GM21576 (cell line): ENCODE results near the gene MAP3K1.
"Not testable (repeated sequence)": the region's sequence is repeated elsewhere in the genome, so short reads cannot be mapped to it uniquely, and the experiment has no call there.

Source experiments
- ATAC-seq: cut with Tn5 transposase; IDR thresholded peaks from one replicate; pipeline ENCODE4 v1.9.1; 2021; ENCODE audit warnings: mild to moderate bottlenecking, moderate library complexity; ENCODE audit not compliant: unreplicated experiment

The MAP3K1 gene

DNA sequence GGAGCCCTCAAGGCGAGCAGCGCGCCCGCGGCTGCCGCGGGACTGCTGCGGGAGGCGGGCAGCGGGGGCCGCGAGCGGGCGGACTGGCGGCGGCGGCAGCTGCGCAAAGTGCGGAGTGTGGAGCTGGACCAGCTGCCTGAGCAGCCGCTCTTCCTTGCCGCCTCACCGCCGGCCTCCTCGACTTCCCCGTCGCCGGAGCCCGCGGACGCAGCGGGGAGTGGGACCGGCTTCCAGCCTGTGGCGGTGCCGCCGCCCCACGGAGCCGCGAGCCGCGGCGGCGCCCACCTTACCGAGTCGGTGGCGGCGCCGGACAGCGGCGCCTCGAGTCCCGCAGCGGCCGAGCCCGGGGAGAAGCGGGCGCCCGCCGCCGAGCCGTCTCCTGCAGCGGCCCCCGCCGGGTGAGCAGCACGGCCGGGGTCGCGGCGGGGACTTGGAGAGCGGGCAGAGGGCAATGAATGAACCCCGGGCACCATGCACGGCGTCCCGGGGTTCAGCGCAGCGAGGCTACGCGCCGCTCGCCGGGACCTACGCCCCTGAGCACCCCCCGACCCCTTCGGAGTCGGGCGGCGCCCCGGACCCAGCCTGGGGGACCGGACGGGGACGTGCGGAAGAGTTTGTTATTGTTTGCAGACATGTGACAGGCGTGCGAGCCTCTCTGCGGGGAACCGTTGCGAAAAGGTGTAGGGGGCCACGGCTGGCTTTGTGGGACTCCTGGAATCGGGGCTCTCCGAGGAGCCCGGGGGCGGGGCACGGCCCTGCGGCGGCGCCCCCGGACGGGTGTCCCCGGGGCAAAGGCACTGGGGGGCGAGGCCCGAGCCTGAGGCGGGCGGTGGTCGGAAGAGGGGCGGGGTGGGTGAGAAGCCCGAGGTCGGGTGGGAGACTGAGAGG, 553 bp downstream of the MAP3K1 start:
- peak; percentile 33 for ATAC-seq

DNA sequence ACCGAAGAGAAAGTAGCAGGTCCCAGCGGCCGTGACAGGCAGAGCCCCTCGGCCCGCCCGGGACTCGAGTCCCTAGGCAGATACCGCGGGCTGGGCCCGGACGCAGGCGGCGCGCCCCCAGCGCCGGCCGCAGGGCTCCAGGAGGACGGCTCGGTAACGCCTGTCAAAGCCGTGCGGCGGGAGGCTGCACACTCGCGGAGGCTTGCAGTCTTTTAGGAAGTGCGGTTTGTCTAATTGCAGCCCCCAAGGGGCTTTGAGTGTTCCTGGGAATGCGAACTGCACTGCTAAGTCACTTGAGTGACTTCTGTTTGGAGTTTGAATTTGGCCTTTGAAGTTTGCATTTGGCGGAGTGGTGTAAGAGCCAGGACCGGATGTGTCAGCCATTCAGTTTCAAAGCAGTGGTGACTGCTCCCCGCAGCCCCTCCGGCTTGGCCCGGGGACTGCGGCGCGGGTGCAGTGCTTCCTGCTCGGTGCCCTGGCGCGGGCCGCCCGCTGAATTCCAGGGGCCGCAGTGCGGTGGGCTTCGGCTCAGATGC, 1.3 kb downstream of the MAP3K1 start:
- peak; percentile 45 for ATAC-seq

DNA sequence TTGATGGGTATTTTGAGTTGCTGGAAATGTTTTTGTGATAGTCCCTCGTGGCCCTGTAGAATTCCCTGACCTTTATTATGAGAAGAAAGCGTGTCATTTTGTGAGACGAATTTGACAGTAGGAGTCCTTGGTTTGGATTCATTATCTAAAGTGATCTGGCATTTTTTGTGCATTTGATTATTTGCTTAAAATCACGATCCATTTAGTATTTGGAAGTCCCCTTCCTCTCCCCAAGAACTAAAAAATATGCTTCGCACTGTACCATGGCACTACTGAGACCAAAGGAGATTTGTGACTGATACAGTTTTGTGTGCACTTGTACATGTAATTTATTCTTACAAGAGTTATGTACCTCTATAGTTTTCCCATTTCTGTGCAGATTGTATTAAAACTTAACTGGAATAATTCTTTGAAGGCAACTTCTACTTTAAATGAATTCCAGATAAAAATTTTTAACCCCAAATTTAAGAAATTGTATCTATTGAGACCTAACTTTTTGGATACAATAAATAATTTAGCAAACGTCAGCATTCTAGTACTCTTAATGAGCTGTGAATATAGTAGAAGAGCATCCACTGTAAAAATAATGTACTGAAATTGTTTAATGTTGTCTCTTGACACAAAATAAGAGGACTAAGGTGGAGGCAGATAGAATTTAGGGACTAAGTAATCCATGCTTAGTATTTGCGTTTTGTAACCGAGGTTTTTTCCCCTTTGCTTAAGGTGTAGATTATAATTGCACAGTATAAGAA, 2.1 kb downstream of the MAP3K1 start:
- ATAC-seq: no peak

DNA sequence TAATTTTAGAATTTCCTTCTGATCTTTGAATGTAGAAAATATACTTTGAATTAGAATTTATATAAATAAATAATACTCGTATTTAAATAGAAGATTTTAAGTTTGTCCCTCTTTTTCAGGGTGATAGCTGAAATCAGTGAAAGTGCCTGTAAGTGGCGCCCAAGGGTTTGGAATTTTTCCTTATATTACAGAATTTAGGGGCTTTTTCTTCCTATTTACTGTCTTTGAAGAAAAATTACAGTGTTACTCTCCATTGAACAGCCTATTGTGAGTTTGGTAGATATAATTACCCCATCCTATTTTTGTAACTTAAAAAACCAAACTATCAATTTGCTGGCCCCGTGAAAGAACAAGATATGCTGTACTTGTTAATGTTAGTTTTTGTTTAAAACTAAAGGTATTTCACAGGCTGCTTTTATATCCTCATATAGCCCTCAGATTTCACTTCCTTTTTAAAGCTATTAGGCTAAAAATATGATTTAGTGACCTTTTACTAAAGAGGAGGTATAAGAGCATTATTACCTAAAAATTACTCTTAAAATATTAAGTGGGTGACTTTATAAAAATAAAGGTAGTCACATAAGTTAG, 3.2 kb downstream of the MAP3K1 start:
- no peak for ATAC-seq

DNA sequence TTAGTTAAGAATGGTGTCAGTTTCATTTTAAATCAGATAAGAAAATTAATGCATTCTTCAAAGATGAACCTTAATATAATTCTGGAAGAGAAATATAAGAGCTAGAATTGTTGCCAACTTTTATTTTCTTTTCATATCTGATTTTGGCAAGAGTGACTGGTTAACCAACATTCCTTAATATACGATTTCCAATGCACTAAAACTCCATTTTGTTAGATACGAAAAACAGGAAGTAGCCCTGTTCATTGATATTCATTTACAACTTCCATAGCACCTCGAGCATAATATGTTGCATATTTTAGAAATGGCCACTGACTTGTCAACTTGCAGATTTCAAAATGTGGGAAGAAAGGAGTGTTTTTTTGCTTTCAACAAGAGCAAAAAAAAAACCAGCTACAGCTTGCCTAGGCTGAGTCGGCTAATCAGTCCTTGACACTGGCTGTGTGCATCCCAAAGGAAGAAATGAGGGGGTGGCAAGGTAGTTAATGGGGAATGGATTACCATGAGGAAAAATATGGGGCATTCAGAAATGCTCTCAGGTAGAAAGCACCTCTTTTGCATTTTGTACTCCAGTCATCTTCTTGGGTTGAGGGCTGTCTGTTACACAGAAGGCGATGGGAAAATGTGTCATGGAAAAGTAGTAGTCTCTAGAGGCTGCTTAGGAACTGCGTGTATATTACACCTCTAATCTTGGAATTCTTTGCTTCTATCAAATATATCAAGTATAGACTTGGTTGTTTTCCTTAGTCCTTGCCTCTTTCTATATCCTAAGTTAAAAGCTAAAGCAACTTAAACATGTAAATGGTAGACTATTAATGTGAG, 3.9 kb downstream of the MAP3K1 start:
- ATAC-seq: no peak

DNA sequence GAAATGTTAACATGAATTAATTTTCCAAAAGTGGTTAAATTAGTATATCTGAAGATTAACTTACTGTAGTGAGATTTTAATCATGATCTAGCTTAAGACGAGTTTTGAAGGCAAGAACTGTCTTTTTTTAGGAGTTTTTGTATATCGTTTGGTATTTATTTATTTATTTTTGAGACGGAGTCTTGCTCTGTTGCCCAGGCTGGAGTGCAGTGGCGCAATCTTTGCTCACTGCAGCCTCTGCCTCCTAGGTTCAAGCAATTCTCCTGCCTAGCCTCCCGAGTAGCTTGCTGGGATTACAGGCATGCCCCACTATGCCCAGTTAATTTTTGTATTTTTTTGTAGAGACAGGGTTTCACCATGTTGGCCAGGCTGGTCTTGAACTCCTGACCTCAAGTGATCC, 6.5 kb downstream of the MAP3K1 start:
- not testable (repeated sequence) for ATAC-seq

DNA sequence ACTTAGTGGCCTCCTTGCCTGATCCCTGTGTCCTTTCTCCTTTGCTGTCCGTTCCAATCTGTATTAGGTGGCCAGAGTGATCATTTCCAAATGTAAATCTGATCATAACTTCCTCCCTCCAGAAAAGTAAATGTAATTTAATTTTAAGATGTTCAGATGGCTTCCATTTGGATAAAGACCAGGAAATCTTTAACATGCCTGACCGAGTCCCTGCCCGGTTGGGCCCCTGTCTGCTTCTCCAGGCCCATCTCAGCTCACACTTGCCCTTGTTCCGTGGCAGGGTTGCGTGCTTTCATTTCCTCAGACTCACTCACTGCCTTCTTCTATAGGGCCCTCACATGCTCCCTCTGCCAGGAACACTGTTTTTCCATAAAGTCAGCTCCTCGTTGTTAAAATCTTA, 7.6 kb downstream of the MAP3K1 start:
- no peak for ATAC-seq

DNA sequence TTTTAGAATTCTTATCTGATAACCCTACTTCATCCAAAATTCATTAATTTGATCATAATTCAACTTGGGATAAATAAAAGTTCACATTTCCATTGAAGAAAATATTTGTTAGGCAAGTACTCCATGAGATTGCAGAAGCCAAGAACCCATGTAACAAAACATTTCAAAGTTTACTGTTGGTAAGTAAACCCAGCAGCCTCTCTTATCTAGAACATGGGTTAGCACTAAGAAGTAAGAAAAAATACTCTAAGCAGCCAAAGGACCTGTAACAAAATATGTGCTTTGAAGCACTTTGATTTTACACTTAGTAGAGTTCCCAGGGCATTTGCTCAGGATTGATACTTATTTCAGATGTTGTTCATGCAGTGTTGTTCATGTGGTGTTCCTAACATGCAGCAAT, 8.7 kb downstream of the MAP3K1 start:
- no peak for ATAC-seq

DNA sequence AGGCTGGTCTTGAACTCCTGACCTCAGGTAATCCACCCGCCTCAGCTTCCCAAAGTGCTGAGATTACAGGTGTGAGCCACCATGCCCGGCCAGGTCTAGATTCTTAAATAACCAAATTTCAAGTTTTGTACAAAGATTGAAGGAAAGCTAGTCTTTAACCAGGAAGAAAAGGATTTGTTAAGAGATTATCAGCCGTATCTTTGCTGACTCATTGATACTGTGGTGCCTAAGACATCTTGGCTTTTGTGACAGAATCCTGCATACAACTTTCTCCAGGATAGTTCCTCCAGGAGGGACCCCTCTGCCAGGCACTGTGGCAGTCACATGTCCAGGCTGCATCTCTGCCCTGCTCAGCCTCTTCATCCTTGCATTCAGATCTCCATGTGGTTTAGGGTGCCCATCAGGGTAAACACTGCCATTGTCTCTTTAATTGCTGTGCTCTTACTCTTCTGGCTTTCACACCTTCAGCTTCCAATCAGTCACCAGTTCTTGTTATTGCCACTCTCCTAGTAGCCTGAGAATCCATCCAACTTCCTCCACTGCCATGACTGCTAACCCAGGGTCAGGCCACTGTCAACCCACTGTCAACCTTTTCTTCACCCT, 10.0 kb downstream of the MAP3K1 start:
- ATAC-seq: no peak

DNA sequence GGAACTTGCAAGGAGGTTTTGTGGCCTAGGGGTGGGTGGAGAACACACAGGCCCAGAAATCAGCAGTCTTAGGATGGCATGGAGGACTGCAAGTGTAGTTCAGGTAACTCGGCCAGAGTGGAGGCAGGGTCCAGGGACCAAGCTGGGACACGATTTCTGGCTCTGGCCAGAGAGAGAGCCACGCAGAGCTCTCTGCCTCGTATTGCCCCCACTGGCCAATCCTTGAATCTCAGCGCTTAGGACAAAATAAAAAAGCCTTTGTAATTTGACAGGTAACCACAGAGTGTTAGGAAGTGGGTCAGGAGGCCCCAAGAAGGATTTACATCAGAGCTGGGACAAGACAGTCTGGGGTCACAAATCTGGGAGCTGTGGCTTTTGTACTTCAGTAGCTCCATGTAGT, 11.7 kb downstream of the MAP3K1 start:
- no peak for ATAC-seq

DNA sequence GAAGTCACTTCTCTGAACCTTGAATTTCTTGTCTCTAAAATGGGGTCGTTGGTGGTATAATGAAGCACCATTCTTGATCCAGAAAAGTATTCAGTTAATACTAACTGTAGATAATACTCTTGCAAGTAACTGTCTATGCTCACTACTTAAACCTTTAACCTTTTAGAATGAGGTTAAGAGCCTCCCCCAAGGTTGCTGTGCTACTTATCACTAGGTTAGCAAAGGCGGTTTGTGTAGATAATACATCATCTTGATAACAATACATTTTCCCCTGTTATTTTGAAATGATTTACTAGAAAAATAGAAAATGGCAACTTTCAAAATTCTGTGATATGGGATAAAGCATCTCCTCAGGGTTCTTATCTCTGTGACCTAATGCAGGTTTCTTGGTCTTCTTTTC, 12.6 kb downstream of the MAP3K1 start:
- no peak for ATAC-seq

DNA sequence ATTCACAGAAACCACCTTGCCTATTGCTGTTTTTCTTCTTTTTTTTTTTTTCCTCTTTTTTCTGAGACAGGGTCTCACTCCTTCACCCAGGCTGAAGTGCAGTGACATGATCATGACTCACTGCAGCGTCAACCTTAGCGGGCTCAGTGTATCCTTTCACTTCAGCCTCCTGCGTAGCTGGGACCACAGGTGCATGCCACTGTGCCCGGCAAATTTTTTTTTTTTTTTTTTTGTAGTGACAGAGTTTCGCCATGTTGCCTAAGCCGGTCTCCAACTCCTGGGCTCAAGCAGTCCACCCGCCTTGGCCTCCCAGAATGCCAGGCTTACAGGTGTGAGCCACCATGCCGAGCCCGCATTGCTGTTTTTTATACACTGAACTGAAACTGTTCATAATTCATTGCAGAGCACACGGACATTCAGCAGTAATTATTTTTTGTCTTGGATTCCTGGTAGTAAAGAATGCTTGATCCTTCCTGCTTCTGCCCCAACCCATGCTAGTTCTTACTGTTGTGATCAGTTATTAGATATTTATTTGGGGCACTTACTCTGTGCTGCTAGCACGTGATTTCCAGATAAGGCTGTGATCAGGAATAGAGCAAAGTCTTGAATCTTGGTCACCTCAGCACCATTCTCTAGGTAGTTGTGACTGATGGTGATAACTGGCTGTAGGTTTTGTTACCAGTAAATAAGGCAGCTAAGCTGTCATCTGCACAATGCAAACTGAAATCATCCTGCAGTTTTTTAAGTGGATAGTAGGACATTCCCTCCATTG, 14.0 kb downstream of the MAP3K1 start:
- no peak for ATAC-seq

DNA sequence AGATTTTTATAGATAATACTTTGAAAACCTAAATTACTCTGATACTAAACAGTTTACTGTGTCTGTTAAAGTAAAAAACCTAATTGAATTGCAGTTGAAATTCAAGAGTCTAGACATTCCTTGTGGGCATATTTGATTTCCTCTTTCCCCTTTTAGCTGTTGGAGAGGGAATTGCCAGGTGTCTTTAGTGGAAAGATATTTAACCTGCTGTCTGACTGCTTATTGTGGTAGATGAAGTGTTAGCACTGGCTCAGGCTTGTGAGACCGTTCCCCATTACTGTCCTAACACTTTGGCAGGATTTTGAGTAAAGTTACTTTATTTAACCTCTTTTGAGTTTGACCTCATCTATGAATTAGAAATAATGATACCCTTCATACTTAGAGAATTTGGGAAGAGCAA, 16.4 kb downstream of the MAP3K1 start:
- ATAC-seq: no peak

DNA sequence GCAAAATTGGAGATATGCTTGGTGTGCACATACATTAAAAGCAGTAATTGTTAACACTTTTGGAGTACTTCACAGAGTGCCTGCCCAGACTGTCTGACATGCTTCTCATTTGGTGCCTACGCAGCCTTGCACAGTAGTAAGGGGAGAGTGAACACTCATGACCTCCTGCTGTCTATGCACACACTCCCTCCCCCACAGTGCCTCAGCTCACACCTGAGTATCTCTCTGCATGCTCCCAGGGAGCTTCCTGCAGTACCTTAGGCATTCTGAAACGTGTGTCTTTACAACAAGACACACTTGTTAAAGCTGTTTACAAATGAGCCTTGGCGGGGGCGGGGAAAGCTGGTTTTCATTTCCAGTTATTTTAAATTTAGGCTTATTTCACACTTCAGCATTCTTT, 18.0 kb downstream of the MAP3K1 start:
- no peak for ATAC-seq

DNA sequence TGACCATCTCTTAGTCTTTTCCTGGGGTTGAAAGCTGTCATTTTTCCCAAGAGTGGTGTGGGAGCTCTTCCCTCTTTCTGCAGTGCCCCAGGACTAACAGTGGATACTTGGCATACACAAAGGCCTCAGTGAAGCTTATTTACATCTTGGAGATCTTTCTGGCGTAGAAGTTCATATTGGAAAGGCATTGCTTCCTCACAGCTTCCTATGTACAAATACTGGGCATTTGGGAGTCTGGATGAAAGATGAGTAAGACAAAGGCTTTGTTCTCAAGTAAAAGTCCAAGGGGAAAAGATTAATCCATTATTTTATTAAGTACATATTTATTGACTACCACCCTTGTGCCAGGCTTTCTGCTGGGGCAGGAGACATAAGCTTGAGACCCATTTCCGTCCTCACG, 22.0 kb downstream of the MAP3K1 start:
- no peak for ATAC-seq

DNA sequence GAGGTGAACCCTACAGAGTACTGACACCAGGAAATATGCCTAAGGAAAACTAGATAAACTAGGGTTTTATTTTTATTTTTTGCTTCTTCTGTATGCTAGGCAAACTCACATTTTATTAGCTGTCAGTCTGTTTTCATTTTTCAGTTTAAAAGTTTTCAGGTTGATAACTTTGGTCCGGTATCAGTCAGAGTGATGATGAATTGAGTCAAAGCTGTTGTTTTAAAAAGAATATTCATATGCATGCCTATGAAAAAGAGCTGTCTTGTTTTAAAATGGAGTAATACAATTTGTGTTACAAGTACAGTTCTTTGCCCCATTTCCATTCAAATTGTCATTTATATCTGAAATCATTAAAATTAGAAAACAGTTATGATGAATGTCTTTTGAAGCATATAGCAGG, 22.6 kb downstream of the MAP3K1 start:
- no peak for ATAC-seq

DNA sequence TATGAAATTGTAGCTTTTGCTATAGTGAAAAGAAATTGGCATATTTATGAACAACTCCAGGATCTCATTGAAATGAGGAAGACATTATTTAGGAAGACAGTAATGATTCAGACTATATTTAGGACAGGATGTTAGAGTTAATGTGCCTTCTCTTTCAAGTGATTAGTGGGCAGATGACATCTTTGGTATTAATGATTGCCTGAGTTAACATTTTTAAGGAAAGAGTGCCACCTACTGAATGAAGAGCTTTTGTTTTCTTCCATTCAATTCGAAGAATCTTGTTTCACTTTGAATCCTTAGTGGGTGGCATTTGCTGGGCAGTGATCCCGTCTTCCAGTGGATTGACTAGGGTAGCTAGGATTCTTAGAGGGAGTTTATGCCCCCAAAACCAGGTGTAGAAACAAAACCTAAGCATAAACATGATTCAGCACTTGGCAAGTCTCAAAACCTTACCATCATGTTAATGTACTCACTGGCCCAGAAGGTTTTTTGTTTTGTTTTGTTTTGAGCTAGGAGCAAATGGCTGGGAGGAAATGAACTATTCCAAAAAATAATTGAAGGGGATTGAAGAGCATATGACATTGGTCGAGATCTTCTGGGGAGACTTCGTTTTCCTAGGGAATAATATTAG, 23.2 kb downstream of the MAP3K1 start:
- ATAC-seq: no peak

DNA sequence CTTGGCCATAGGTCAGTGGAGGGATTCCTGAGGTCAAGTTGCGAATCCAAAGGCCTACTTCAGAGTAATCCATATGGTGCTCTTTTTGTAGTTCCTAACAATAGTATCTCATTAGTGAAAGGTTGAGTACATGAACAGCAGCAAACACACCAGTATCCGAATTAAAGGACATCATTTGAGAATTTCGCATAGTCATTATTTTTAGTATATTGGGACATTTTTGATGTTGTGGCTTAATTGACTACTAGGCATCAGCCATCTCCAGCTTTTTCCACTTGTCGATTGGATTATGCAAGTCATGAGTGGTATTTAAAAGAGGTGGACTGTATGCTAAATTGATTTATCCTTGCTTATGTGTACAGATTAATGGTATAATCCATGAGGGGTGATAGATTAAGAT, 23.7 kb downstream of the MAP3K1 start:
- ATAC-seq: no peak

DNA sequence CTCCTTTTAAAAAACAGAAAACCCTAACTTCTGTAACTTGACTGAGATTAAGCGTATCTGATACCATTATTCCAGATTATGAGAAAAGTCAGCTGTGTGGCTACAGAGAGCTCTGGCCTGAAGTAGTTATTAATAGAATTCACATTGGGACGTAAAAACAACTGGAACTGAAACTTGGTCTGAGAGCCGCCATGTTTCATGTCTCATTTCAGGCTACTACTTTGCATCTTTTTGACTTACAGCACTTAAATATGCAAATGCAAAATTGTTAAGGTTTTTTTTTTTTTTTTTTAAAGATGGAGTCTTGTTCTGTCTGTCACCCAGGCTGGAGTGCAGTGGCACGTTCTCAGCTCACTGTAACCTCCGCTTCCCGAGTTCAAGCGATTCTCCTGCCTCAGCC, 25.2 kb downstream of the MAP3K1 start:
- ATAC-seq: peak; percentile 65
